Measurements from ENCODE around the gene SRBD1.

- TF ChIP-seq EZH2 (IDR thresholded peaks at IDR 0.05; ENCODE audit: insufficient read depth, poor library complexity, severe bottlenecking): no peak
- TF ChIP-seq EZH2phosphoT487 (IDR thresholded peaks at IDR 0.05; ENCODE audit: insufficient read depth, low read depth): no peak
Measured at GRCh38 chr2:45542013-45542412, 69.1 kb downstream of the SRBD1 start.
